ENCODE results near the gene HOXB8. TPM values are rescaled to one million over a fixed set of nuclear protein-coding genes. Genes with fewer than 3 reads are reported as not detected.

HOXB8 gene
- total RNA-seq, 4 donors from 2014 or later = 1.4 TPM; not detected in 3

DNA sequence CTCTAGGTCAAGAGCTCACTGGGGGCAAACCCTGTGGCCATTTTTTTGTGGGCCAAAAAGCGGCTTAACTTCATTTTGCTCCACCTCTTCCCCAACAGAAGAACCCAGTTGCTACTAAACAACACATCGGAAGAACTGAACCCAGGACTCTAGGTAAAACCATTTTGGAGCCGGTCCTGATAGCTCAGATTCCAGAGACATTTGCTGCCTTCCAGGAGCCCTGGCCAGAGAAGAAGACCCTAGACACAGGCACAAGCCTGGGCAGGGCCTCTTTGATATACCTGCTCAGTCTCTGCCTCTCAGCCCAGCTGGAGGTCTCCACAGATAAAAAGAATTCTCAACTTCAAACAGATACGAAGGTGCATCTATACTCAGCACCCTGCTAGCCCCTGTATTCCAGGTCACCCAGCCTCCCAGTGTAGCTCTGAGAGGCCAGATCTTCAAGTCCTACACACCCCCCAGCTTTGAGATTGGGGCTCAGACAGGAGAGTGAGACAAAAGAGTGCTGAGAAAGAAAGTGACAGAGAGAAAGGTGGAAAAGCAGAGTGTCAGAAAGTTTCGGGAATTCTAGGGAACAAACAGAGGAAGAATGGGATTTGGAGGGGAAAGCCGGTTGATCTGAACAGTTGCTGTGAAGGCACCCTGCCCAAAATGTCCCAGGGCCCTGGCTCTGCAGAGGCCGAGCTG lies 17.6 kb upstream of the HOXB8 start:
- no peak for TF ChIP-seq POLR2A (IDR thresholded peaks at IDR 0.05)
- TF ChIP-seq, protein P1, sequence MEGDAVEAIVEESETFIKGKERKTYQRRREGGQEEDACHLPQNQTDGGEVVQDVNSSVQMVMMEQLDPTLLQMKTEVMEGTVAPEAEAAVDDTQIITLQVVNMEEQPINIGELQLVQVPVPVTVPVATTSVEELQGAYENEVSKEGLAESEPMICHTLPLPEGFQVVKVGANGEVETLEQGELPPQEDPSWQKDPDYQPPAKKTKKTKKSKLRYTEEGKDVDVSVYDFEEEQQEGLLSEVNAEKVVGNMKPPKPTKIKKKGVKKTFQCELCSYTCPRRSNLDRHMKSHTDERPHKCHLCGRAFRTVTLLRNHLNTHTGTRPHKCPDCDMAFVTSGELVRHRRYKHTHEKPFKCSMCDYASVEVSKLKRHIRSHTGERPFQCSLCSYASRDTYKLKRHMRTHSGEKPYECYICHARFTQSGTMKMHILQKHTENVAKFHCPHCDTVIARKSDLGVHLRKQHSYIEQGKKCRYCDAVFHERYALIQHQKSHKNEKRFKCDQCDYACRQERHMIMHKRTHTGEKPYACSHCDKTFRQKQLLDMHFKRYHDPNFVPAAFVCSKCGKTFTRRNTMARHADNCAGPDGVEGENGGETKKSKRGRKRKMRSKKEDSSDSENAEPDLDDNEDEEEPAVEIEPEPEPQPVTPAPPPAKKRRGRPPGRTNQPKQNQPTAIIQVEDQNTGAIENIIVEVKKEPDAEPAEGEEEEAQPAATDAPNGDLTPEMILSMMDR (IDR thresholded peaks at IDR 0.05) = no peak
- intact Hi-C loops (cut with DNase I) = no loop called here
- peaks cover 80% of the 10 kb centered on the region for H3K27me3 ChIP-seq

DNA sequence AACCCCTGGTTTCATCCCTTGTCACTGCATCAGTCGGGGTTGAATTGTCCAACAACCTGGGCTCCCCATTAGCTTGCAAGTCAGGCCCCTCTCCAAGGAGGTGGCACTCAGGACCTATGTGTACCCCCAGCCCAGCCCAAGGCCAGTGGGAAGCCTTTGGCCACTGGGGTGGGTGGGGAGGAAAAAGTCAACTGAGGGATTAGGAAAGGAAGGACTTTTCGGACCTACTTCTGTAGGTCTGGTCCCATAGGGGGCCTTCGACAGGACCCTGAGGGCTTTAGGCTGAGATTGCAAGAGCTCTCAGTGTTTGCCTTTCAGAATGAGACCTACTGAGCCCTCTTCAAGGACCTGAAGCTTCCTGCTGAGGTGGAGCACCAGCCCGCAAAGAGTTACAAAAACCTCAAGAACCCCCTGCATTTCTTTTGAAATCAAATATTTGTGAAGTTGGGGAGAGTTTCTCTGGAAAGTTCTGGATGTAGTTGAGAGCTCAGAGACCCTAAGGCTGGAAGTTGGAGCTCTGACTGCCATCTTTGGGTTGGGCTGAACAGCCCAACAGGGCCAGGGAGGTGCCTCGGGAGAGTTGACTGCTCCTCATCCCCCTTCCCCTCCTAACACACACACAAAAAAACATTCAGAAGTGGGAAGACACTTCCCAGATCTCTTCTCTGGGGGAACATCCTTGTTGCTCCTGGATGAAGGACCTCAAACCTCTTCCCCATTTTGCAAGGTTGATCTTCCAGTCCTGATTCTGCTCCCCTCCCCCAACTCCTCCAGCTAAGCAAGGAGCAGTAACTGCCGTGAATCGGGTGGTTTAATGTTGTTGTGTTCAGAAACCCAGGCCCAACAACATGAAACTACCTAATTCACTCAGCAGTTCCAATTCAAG lies 16.8 kb upstream of the HOXB8 start:
- no peak for DNase-seq
- TF ChIP-seq, protein P1 (IDR thresholded peaks at IDR 0.05) = no peak
- TF ChIP-seq POLR2A (IDR thresholded peaks at IDR 0.05) = no peak
- WGBS, 2 donors = 17 to 22% methylated on average over 7 of the region's 7 CpGs
- Histone ChIP-seq H3K4me3 (replicated peaks in 1 of 3) (no peak overlapping the region), H3K27ac (no peak overlapping the region), H3K9me3 (no peaks in the 10 kb centered on the region), H3K4me1 (peaks cover 4% of the 10 kb centered on the region in 2 donors), H3K27me3 (peaks cover 80% of the 10 kb centered on the region), H3K36me3 (no peaks in the 10 kb centered on the region)
- intact Hi-C loops (cut with DNase I) = no loop called here

More for the DNA sequence above, 17.6 kb upstream of the HOXB8 start:
- Histone ChIP-seq H3K36me3 (no peaks in the 10 kb centered on the region), H3K4me3 (replicated peaks in 1 of 3) (no peak overlapping the region), H3K9me3 (no peaks in the 10 kb centered on the region), H3K4me1 (peaks cover 4% of the 10 kb centered on the region in 2 donors), H3K27ac (no peak overlapping the region)
- no peak for DNase-seq
- 15 to 26% methylated on average over 7 of the region's 7 CpGs for WGBS, 2 donors

DNA sequence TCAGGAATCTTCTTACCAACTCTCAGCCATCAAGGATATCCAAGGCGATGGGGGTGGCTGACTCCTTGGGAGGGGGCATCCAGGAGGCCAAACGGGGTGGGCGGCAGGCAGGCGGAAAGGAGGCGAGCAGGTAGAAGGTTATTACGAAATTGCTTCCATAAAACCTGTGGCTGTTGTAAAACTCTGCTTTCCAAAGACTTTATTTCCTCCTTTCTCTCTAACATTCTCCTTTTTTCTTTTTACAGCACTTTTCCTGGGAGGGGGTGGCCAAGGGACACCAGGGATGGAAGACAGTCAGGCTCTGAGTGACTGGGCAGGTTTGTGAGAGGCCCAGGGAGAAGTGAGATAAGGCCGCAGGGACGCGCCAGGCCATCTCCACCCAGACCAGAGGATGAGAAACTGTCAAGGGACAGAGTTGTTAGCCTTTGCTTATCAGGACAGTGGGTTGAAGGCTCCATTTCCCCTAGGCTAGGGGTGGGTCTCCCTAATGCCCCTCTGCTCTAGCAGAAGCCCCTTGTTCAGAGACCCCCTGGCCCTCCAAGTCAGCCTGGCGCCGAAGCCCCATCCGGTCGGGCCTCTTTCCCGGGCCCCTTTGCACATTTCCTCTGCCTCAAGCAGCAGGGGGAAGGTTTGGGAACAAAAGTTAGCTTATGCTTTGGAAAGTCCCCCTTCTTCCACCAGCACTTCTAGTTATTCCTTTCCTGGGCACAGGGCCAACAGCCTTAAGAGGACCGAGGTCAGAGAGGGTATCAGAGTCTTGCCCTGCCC lies 16.0 kb upstream of the HOXB8 start:
- no peak overlapping the region for H3K27ac ChIP-seq
- peaks cover 6% of the 10 kb centered on the region in 2 donors for H3K4me1 ChIP-seq
- DNase-seq = no peak
- peaks cover 81% of the 10 kb centered on the region for H3K27me3 ChIP-seq
- WGBS, 2 donors = 13 to 21% methylated on average over 15 of the region's 15 CpGs
- no peak overlapping the region for H3K4me3 ChIP-seq (replicated peaks in 1 of 3)
- no peaks in the 10 kb centered on the region for H3K36me3 ChIP-seq
- TF ChIP-seq, protein P1 (IDR thresholded peaks at IDR 0.05) = no peak
- no peak for TF ChIP-seq POLR2A (IDR thresholded peaks at IDR 0.05)
- H3K9me3 ChIP-seq = no peaks in the 10 kb centered on the region
- intact Hi-C loops (cut with DNase I) = no loop called here

DNA sequence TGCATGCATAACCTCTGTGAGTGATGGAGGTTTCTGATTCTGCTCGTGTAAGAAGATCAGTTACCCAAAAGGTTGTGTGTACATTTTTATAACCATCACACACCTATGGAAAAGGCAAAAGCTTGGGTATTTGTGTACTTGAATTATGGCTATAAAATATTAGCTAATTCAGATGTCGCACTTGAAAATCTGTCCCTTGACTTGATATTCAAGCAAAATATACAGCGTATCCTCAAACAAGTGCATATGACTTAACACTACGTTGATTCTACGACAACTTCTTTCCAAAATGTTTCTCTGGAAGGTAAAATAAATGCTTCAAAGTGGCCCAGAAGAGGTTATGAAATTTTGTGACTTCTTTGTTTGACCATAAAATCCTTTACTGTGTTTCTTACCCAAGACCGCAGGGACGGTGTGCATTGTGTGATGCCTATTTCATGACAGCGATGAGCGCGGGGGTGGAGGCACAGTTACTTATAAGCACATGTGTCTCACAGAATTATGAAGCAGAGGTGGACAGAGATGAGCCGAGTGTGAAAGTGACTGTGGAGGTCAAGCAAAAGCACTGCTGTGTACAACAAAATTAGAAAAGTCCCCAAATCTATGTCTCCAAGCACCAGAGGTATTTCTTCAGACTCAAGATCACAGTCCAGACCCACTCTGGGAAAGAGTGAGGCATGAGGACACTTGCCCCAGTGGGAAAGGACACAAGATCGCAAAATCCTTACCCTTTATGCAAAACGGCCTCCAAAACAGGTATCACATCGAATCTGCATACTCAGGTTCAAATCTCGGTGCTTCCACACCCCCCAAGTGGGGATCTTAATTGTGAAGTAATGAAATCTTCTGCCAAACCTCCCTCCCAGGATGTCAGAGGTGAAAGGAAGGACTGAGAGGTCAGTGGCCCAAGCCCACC lies 15.2 kb upstream of the HOXB8 start:
- no peak for DNase-seq
- Histone ChIP-seq H3K36me3 (no peaks in the 10 kb centered on the region), H3K9me3 (no peaks in the 10 kb centered on the region), H3K27ac (no peak overlapping the region), H3K4me1 (peaks cover 13 to 15% of the 10 kb centered on the region in 2 donors), H3K27me3 (peaks cover 80% of the 10 kb centered on the region), H3K4me3 (replicated peaks in 1 of 3) (no peak overlapping the region)
- TF ChIP-seq POLR2A (IDR thresholded peaks at IDR 0.05) = no peak
- TF ChIP-seq, protein P1 (IDR thresholded peaks at IDR 0.05) = no peak
- WGBS, 2 donors = 31 to 35% methylated on average over 15 of the region's 15 CpGs
- intact Hi-C loops (cut with DNase I) = no loop called here
